K562 treated with DMSO at 1 percent for 24 hours (cell line): Measurements from ENCODE around the gene TESPA1. TPM values are rescaled to one million over a fixed set of nuclear protein-coding genes. Genes with fewer than 3 reads are reported as not detected.

Source experiments
- total RNA-seq: library from RNA; unstranded; fragments of 300-600 nt; gene quantifications from 2 replicates; pipeline ENCODE4 v1.2.3, GENCODE V29; 2022; ENCODE audit warnings: low read depth; ENCODE audit not compliant: insufficient read depth

TESPA1 gene, protein sequence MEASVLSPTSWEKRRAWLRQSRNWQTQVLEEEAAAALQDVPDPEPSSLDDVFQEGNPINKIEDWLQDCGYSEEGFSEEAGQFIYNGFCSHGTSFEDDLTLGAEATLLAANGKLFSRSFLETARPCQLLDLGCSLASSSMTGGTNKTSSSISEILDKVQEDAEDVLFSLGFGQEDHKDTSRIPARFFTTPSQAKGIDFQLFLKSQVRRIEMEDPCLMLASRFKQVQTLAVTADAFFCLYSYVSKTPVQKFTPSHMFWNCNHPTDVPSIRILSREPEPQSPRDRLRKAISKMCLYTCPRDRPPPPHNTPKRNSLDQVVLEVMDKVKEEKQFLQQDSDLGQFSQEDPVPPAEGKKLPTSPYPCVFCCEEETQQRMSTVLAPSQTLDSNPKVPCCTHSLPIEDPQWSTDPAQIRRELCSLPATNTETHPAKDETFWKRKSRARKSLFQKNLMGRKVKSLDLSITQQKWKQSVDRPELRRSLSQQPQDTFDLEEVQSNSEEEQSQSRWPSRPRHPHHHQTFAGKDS
- 5.8 and 6.3 TPM in 2 replicates for total RNA-seq

DNA sequence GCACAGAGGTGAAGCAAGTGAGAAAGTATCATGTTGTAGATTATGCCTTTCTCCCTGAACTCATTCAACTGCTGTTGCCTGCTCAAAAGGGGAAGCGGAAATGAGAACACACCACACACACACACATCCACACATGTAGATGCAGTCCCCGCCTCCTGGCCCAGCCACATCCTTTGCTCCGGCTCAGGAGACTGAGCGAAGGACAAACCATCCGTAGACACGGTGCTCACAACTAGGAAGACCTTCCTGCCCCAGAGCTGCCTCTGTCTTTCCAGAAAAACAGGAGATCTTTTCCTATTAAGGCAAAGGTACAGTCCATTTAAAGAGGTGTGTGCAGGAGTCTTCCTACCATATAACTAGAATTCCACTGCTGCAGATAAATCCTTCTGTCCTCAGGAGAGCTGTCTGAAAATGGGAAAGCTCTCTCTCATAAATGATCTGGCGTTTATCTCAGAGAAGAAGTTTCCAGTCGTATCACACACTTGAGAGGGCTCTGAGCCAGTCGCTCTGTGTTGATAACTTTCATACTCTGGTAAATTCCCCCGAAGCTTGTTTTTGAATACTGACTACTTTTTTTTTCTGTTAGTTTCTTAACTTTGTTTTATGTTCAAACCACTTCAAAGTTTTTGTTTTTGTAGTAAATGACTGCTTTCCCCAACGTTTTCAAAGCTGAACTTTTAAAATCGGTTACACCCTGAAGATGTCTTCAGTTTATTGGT is at the start of gene TESPA1:
TESPA1 (minus strand) TSS at position 105 of the 719 bp plus-strand sequence. CDS start 10,200 bp downstream, outside the sequence.

DNA sequence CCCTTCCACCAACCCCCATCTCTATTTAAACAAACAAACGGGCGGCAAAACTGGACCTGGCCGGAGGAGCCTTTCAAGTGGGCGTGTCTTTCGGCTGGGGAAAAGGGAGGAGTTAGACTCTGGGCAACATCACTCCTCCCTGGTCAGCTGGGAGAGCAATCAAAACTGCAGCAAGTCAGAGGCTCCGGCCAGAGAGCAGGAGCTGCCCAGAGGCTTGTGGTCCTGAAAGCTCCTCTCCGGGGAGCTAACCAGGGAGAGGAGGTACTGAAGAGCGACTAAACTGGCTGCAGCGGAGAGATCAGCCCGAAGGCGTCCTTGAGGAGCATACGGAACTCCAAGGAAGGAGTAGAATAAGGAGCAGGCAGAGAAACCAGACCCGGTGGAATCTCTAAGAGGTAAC is 35.2 kb upstream of the TESPA1 start, which contains the start of gene NEUROD4:
NEUROD4 (plus strand) TSS at position 191 of the 400 bp plus-strand sequence. CDS start 6,466 bp downstream, outside the sequence.

Other genes with a start within 250 kb of the TESPA1 start
- not detected in 2 replicates for gene MUCL1, start 130.2 kb downstream of the TESPA1 start, total RNA-seq
- gene NEUROD4, start 35.2 kb upstream of the TESPA1 start, total RNA-seq = not detected in 2 replicates
- not detected in 2 replicates for gene OR9K2, start 141.6 kb upstream of the TESPA1 start, total RNA-seq
- not detected in 2 replicates for gene OR10A7, start 236.3 kb upstream of the TESPA1 start, total RNA-seq